BE2C (cell line): ENCODE results near the gene DISC1.

Experiments used
- DNase-seq: peaks from one replicate; pipeline ENCODE4 v3.0.0-alpha.2; 2020
- H3K27me3 ChIP-seq: fragments of 250-450 bp; sonication (Bioruptor Pico); 2 replicates; pipeline ENCODE4 v1.5.1; 2020; ENCODE audit warnings: mild to moderate bottlenecking
- H3K36me3 ChIP-seq: fragments of 250-450 bp; sonication (Bioruptor Pico); 2 replicates; pipeline ENCODE4 v1.5.1; 2020; ENCODE audit warnings: mild to moderate bottlenecking
- H3K4me1 ChIP-seq: fragments of 250-450 bp; sonication (Bioruptor Pico); 2 replicates; pipeline ENCODE4 v1.5.1; 2020
- H3K4me3 ChIP-seq: 2 replicates; pipeline ENCODE4 v1.5.1; 2011; ENCODE audit warnings: low read depth, low read length
- H3K9me3 ChIP-seq: fragments of 250-450 bp; sonication (Bioruptor Pico); 2 replicates; pipeline ENCODE4 v1.5.1; 2020
- CTCF ChIP-seq: IDR thresholded peaks from 2 replicates; pipeline ENCODE4 v1.5.1; 2012; ENCODE audit warnings: mild to moderate bottlenecking, low read depth, low read length

The DISC1 gene

GRCh38 chr1:231930257-231930947 lies 303.8 kb downstream of the DISC1 start:
- no peaks in the 10 kb centered on the region for H3K36me3 ChIP-seq
- H3K4me3 ChIP-seq, result peak overlapping the region; percentile 7; the same call in 1 of the 2 replicates
- H3K27me3 ChIP-seq, result no peaks in the 10 kb centered on the region
- H3K9me3 ChIP-seq, result peaks cover 8% of the 10 kb centered on the region
- TF ChIP-seq CTCF, result no peak
- H3K4me1 ChIP-seq, result peaks cover 32% of the 10 kb centered on the region
- DNase-seq, result peak; percentile 37

- Histone ChIP-seq H3K4me1 (peaks cover 35% of the 10 kb centered on the region), H3K9me3 (peaks cover 8% of the 10 kb centered on the region), H3K27me3 (no peaks in the 10 kb centered on the region), H3K4me3 (no peak overlapping the region), H3K36me3 (no peaks in the 10 kb centered on the region)
- no peak for TF ChIP-seq CTCF
- no peak for DNase-seq
Observed at GRCh38 chr1:231931146-231931545, 304.6 kb downstream of the DISC1 start.

- peak; percentile 88 for TF ChIP-seq CTCF
- no peaks in the 10 kb centered on the region for H3K36me3 ChIP-seq
- no peaks in the 10 kb centered on the region for H3K27me3 ChIP-seq
- no peak overlapping the region for H3K4me3 ChIP-seq
- peaks cover 41% of the 10 kb centered on the region for H3K4me1 ChIP-seq
- H3K9me3 ChIP-seq, result peaks cover 8% of the 10 kb centered on the region
- peak; percentile 37 for DNase-seq
Observed at GRCh38 chr1:231931846-231932454, 305.4 kb downstream of the DISC1 start.

GRCh38 chr1:231933711-231934626 lies 307.4 kb downstream of the DISC1 start:
- H3K4me1 ChIP-seq, result peaks cover 48% of the 10 kb centered on the region
- TF ChIP-seq CTCF, result no peak
- no peak overlapping the region for H3K4me3 ChIP-seq
- H3K9me3 ChIP-seq, result peaks cover 8% of the 10 kb centered on the region
- no peaks in the 10 kb centered on the region for H3K27me3 ChIP-seq
- H3K36me3 ChIP-seq, result no peaks in the 10 kb centered on the region
- no peak for DNase-seq

GRCh38 chr1:231934797-231935196 lies 308.2 kb downstream of the DISC1 start:
- TF ChIP-seq CTCF, result no peak
- H3K36me3 ChIP-seq, result no peaks in the 10 kb centered on the region

More at GRCh38 chr1:231934797-231935196, 308.2 kb downstream of the DISC1 start:
- Histone ChIP-seq H3K27me3 (no peaks in the 10 kb centered on the region), H3K4me1 (peaks cover 41% of the 10 kb centered on the region), H3K4me3 (no peak overlapping the region), H3K9me3 (peaks cover 8% of the 10 kb centered on the region)
- DNase-seq, result peak; percentile 35
